ENCODE data around the gene ZMYND8.

The ZMYND8 gene

DNA sequence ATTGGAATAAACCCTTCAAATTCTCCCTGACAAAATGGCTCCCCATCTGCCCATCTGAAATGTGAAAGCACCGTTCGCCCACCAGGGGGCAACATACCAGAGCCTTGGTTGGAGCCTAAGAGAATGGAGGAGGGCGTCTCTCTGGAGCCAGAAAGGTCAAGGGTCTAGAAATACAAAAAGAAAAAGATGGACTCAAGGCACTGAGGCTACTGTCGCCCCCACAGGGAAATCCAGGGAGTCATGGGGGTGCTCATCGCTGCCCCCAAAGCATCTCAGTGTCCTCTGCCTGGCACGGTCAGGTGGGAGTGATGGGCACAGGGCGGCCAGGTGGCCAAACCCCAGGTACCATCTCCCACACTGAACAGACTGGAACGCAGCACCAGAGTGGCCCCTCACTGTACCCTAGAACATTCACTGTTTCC, 136.3 kb downstream of the ZMYND8 start:
- Histone ChIP-seq H3K4me1 (ENCODE audit: insufficient read depth, poor library complexity, severe bottlenecking) (no peaks in the 10 kb centered on the region), H3K4me3 (ENCODE audit: severe bottlenecking) (no peak overlapping the region), H3K27ac (ENCODE audit: poor library complexity, severe bottlenecking) (no peak overlapping the region), H3K27me3 (ENCODE audit: insufficient read depth, poor library complexity, severe bottlenecking) (no peaks in the 10 kb centered on the region), H3K36me3 (ENCODE audit: low read depth) (peaks cover 98% of the 10 kb centered on the region), H3K9me3 (ENCODE audit: severe bottlenecking) (no peaks in the 10 kb centered on the region)
- TF ChIP-seq, protein P1, sequence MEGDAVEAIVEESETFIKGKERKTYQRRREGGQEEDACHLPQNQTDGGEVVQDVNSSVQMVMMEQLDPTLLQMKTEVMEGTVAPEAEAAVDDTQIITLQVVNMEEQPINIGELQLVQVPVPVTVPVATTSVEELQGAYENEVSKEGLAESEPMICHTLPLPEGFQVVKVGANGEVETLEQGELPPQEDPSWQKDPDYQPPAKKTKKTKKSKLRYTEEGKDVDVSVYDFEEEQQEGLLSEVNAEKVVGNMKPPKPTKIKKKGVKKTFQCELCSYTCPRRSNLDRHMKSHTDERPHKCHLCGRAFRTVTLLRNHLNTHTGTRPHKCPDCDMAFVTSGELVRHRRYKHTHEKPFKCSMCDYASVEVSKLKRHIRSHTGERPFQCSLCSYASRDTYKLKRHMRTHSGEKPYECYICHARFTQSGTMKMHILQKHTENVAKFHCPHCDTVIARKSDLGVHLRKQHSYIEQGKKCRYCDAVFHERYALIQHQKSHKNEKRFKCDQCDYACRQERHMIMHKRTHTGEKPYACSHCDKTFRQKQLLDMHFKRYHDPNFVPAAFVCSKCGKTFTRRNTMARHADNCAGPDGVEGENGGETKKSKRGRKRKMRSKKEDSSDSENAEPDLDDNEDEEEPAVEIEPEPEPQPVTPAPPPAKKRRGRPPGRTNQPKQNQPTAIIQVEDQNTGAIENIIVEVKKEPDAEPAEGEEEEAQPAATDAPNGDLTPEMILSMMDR (IDR thresholded peaks at IDR 0.05; ENCODE audit: poor library complexity, severe bottlenecking): peak; percentile 92
- DNase-seq (ENCODE audit: low spot score): no peak
- ATAC-seq (ENCODE audit: low read depth): peak; percentile 30; the same call in 1 of the 3 replicates

DNA sequence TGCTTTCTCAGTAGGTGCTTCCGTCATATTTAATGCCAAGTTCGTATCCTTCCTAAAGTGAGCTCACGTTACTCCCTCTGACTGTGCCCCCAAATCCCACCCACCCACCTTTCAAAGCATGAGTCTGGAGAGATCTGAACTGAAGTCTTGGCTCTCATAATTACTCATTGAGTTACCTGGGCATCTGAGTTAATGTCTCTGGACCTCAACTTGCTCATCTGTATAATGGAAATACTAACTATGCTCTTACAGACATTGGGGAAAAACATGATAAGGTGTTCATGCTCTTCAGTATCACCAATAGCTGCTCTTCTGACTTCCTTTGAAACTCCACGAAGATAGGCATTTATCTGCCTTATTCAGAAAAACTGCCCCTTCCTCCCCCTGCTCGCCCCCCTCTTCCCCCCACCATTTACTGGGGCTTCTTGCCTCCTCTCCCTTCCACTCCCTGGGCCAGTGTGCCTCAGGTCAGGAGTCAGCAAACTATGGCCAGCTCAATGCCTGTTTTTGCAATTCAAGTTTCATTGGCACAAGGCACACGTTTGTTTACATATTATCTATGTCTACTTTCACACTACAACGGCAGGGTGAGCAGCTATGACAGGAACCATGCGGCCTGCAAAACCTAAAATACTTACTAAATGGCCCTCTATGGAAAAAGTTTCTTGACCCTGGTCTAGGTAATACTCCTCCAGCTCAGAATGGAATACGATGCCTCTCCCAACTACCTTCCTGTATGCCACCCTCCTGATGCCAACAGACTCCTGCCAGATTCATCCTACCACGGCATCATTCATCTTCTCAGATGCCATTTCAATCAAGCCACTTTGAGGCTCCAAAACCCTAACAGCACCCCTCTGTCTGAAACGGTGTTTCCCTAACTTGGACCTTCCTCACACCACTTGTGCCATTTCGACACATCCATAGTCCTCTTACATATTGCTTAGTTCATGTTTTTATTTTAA, 138.7 kb downstream of the ZMYND8 start:
- DNase-seq (ENCODE audit: low spot score) (no peak), ATAC-seq (ENCODE audit: low read depth) (no peak)
- Histone ChIP-seq H3K27me3 (ENCODE audit: insufficient read depth, poor library complexity, severe bottlenecking) (no peaks in the 10 kb centered on the region), H3K9me3 (ENCODE audit: severe bottlenecking) (no peaks in the 10 kb centered on the region), H3K4me1 (ENCODE audit: insufficient read depth, poor library complexity, severe bottlenecking) (no peaks in the 10 kb centered on the region), H3K27ac (ENCODE audit: poor library complexity, severe bottlenecking) (no peak overlapping the region), H3K4me3 (ENCODE audit: severe bottlenecking) (no peak overlapping the region), H3K36me3 (ENCODE audit: low read depth) (peaks cover 98% of the 10 kb centered on the region)
- TF ChIP-seq, protein P1 (IDR thresholded peaks at IDR 0.05; ENCODE audit: poor library complexity, severe bottlenecking): no peak

DNA sequence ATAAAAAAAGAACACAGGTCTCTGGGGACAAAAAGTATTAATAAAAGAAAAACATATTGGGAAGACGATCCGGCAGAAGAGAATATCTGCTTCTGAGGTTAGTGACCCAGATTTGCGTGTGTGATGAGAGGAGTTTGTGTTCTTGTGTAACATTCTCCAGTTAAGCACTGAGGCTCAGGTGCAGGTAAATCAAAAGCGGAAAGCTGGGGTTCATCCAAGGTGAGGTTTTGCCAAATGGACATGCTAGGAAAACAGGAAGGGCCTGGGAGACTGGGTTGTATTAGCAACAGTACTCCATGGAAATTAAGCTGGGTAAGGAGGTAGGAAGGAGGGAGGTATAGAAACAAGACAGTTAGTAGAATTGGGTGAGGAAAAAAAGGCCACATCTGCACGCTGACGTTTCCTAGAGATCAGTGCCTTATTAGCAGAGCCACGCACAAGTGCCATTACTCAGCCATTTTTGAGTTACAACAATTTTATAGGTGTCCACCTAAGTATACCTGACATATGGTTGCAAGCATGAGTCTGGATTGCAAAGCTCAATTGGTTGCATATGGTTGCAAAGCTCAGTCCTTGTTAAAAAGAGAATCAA, 139.6 kb downstream of the ZMYND8 start:
- Histone ChIP-seq H3K4me3 (ENCODE audit: severe bottlenecking) (no peak overlapping the region), H3K27ac (ENCODE audit: poor library complexity, severe bottlenecking) (no peak overlapping the region), H3K27me3 (ENCODE audit: insufficient read depth, poor library complexity, severe bottlenecking) (no peaks in the 10 kb centered on the region), H3K36me3 (ENCODE audit: low read depth) (peaks cover 98% of the 10 kb centered on the region), H3K4me1 (ENCODE audit: insufficient read depth, poor library complexity, severe bottlenecking) (no peaks in the 10 kb centered on the region), H3K9me3 (ENCODE audit: severe bottlenecking) (no peaks in the 10 kb centered on the region)
- ATAC-seq (ENCODE audit: low read depth): no peak
- TF ChIP-seq, protein P1 (IDR thresholded peaks at IDR 0.05; ENCODE audit: poor library complexity, severe bottlenecking): no peak
- no peak for DNase-seq (ENCODE audit: low spot score)

DNA sequence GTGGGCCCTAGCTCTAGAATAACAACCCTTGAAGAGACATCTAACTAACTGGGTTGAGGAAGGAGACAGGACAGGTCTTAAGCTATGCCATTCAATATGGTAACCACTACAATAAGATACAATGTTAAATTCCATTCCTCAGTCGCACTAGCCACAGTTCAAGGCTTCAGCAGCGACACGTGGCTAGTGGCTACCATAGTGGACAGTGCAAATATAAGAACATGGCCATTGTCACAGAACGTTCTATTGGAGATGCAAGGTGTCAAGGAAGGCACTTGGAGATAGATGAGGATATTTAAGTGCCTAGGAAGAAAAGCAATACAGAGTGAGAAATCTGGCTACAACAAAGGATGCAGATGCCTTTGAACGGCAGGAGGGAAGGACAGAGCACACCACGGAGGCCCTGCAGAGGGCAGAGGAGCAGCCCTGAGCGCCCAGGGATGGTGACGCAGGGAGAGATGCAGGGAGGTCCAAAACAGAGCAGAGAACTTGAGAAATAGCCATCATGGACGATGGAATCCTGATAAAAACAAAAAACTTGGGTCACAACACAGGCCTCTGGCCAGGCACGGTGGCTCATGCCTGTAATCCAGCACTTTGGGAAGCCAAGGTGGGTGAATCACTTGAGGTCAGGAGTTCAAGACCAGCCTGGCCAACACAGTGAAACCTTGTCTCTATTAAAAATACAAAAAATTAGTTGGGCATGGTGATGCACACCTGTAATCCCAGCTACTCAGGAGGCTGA, 140.7 kb downstream of the ZMYND8 start:
- TF ChIP-seq, protein P1 (IDR thresholded peaks at IDR 0.05; ENCODE audit: poor library complexity, severe bottlenecking): no peak
- no peak overlapping the region for H3K4me3 ChIP-seq (ENCODE audit: severe bottlenecking)
- no peak for DNase-seq (ENCODE audit: low spot score)
- no peaks in the 10 kb centered on the region for H3K4me1 ChIP-seq (ENCODE audit: insufficient read depth, poor library complexity, severe bottlenecking)
- peaks cover 98% of the 10 kb centered on the region for H3K36me3 ChIP-seq (ENCODE audit: low read depth)
- no peak overlapping the region for H3K27ac ChIP-seq (ENCODE audit: poor library complexity, severe bottlenecking)
- ATAC-seq (ENCODE audit: low read depth): no peak
- no peaks in the 10 kb centered on the region for H3K27me3 ChIP-seq (ENCODE audit: insufficient read depth, poor library complexity, severe bottlenecking)
- H3K9me3 ChIP-seq (ENCODE audit: severe bottlenecking): no peaks in the 10 kb centered on the region

All from RWPE2 (cell line).